Measurements from ENCODE around the gene SCUBE2. TPM values are rescaled to one million over a fixed set of nuclear protein-coding genes. Genes with fewer than 3 reads are reported as not detected.

The SCUBE2 gene
- total and polyA plus RNA-seq, 2 donors (not counting 3 experiments of a cell fraction or from before 2014, with no cell fraction given): 0.55 to 3.5 TPM

DNA sequence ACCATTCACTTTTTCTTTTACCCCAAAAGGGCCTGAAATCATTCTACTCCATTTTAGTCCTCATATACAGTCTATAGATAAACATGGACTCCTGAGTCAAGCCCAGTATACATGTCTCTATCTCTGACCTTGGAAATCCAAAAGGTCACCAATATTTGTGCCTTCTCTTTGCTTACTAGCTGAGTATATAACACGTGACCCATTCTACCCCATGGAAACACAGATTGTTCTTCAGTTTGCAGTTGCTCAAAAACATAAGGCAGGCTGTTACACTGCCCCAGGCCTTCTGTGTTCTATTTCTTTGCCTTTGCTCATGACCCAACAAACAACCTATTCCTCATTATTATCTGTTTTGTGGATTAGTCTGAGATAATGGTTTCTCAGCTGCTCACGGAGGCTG is 93.4 kb downstream of the SCUBE2 start:
- TF ChIP-seq POLR2A (IDR thresholded peaks at IDR 0.05; ENCODE audit: low read depth, low read length) (no peak), GATA2 (IDR thresholded peaks at IDR 0.05; ENCODE audit: insufficient read depth, insufficient read length, low read depth, low read length) (no peak), POLR2AphosphoS5 (IDR thresholded peaks at IDR 0.05; ENCODE audit: insufficient read depth, low read depth, low read length) (no peak), MYC (IDR thresholded peaks at IDR 0.05; ENCODE audit: low read depth, low read length) (no peak), FOS (IDR thresholded peaks at IDR 0.05; ENCODE audit: borderline replicate concordance, insufficient read depth, low read length) (no peak), JUN (IDR thresholded peaks at IDR 0.05; ENCODE audit: borderline replicate concordance, insufficient read depth, insufficient read length, low read depth) (no peak), EZH2 (IDR thresholded peaks at IDR 0.05; ENCODE audit: borderline replicate concordance, low read depth, low read length, severe bottlenecking) (no peak)
- TF ChIP-seq, protein P1, sequence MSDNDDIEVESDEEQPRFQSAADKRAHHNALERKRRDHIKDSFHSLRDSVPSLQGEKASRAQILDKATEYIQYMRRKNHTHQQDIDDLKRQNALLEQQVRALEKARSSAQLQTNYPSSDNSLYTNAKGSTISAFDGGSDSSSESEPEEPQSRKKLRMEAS (IDR thresholded peaks at IDR 0.05; ENCODE audit: insufficient read depth, insufficient read length): no peak
- TF ChIP-seq, protein P2, sequence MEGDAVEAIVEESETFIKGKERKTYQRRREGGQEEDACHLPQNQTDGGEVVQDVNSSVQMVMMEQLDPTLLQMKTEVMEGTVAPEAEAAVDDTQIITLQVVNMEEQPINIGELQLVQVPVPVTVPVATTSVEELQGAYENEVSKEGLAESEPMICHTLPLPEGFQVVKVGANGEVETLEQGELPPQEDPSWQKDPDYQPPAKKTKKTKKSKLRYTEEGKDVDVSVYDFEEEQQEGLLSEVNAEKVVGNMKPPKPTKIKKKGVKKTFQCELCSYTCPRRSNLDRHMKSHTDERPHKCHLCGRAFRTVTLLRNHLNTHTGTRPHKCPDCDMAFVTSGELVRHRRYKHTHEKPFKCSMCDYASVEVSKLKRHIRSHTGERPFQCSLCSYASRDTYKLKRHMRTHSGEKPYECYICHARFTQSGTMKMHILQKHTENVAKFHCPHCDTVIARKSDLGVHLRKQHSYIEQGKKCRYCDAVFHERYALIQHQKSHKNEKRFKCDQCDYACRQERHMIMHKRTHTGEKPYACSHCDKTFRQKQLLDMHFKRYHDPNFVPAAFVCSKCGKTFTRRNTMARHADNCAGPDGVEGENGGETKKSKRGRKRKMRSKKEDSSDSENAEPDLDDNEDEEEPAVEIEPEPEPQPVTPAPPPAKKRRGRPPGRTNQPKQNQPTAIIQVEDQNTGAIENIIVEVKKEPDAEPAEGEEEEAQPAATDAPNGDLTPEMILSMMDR (IDR thresholded peaks at IDR 0.05; ENCODE audit: extremely low read depth in 1 of 2, insufficient read depth in 1 of 2, low read depth in 1 of 2, low read length in 2 of 2): no peak
- intact Hi-C loops (cut with micrococcal nuclease): no loop called here
- Histone ChIP-seq H3K27ac (ENCODE audit: insufficient read depth, low read depth, low read length) (no peak overlapping the region), H3K4me2 (ENCODE audit: insufficient read depth, low read length) (no peak overlapping the region), H4K20me1 (replicated peaks; ENCODE audit: control insufficient read depth, extremely low read depth, insufficient read depth, low read length) (no peaks in the 10 kb centered on the region), H3K36me3 (ENCODE audit: control insufficient read depth in 2 of 2, extremely low read depth in 1 of 2, insufficient read depth in 2 of 2, low read length in 2 of 2) (no peaks in the 10 kb centered on the region), H3K9me1 (replicated peaks; ENCODE audit: control insufficient read depth, extremely low read depth, insufficient read depth, low read length) (no peaks in the 10 kb centered on the region), H3K9ac (replicated peaks; ENCODE audit: extremely low read depth, insufficient read depth, low read length) (no peak overlapping the region), H3K4me3 (replicated peaks in 1 of 3; ENCODE audit: insufficient read depth in 1 of 3, low read depth in 1 of 3, low read length in 3 of 3) (no peak overlapping the region), H3K27me3 (ENCODE audit: control insufficient read depth in 2 of 2, insufficient read depth in 2 of 2, low read length in 2 of 2) (no peaks in the 10 kb centered on the region), H3K79me2 (ENCODE audit: control insufficient read depth, insufficient read depth, low read length) (peaks cover 4% of the 10 kb centered on the region), H3K4me1 (ENCODE audit: control insufficient read depth, extremely low read depth, insufficient read depth, low read length) (peaks cover 15% of the 10 kb centered on the region), H3K9me3 (replicated peaks; ENCODE audit: control insufficient read depth, insufficient read depth, low read length) (no peaks in the 10 kb centered on the region), H2AFZ (ENCODE audit: low read depth, low read length) (no peak overlapping the region)
- BruUV-seq (replicated peaks): no TSS peak
- no peak for DNase-seq (ENCODE audit: low read depth, low spot score)
- CTCF ChIA-PET: interaction anchor here (1.4 kb wide), 1 partner anchor 140 kb away, joined by 3 read pairs; no protein-coding TSS in a partner anchor
- POLR2A ChIA-PET: interaction anchor here (0.6 kb wide), 1 partner anchor 469 kb away, joined by 3 read pairs; no protein-coding TSS in a partner anchor
- dilution Hi-C loops (cut with MboI; ENCODE audit: extremely low pct_ligation_motif_present, low sequenced_read_pairs): no loop called here
- FAIRE-seq: no peak
